H1 (cell line): Measurements from ENCODE around the gene FXR2. TPM values are rescaled to one million over a fixed set of nuclear protein-coding genes. Genes with fewer than 3 reads are reported as not detected.
A peak's percentile ranks its signal among the peaks of the same experiment; 100 is the strongest.

Source experiments
- CTCF ChIA-PET: fragments of 300-600 bp; sonication (Branson Sonifier 250); formaldehyde crosslinking; loops from one replicate; lab custom pipeline; 2021; ENCODE audit not compliant: partially characterized antibody; lab: Charles Lee
- POLR2A ChIA-PET: fragments of 300-600 bp; sonication (Branson Sonifier 250); formaldehyde crosslinking; loops from one replicate; lab custom pipeline; 2021; ENCODE audit warnings: inconsistent platforms; ENCODE audit not compliant: partially characterized antibody; lab: Charles Lee
- DNase-seq, 2 experiments: peaks; one replicate each; pipeline versions ENCODE4 v3.0.0 to v3.0.0-alpha.2; 2010 to 2022; ENCODE audit warnings: low spot score in 2 of 2, low read depth in 1 of 2, mixed read lengths in 1 of 2
- FAIRE-seq: peaks from 2 replicates; lab custom pipeline; 2011; peaks lifted over from hg19 to GRCh38; lab: Jason Lieb, UNC
- H2AFZ ChIP-seq: 2 replicates; pipeline ENCODE4 v1.8.1; 2012; ENCODE audit warnings: low read length, inconsistent platforms
- H2AK5ac ChIP-seq: 2 replicates; pipeline ENCODE4 v1.6.1; 2013; ENCODE audit warnings: low read depth, low read length
- H2BK120ac ChIP-seq: replicated peaks from 2 replicates; pipeline ENCODE3; 2013; ENCODE audit warnings: low read depth, low read length, inconsistent platforms
- H2BK12ac ChIP-seq: 2 replicates; pipeline ENCODE4 v1.6.1; 2013; ENCODE audit warnings: low read depth, low read length
- H2BK15ac ChIP-seq: 2 replicates; pipeline ENCODE4 v1.6.1; 2013; ENCODE audit warnings: low read length
- H2BK20ac ChIP-seq: 2 replicates; pipeline ENCODE4 v1.6.1; 2013; ENCODE audit warnings: low read length
- H2BK5ac ChIP-seq: 2 replicates; pipeline ENCODE4 v1.6.1; 2013; ENCODE audit warnings: low read depth, low read length
- H3K14ac ChIP-seq: 2 replicates; pipeline ENCODE4 v1.6.1; 2013; ENCODE audit warnings: inconsistent platforms; ENCODE audit not compliant: insufficient read length
- H3K18ac ChIP-seq: 2 replicates; pipeline ENCODE4 v1.6.1; 2013; ENCODE audit warnings: low read length; ENCODE audit errors: extremely low read depth
- H3K23ac ChIP-seq: 2 replicates; pipeline ENCODE4 v1.6.1; 2013; ENCODE audit warnings: inconsistent platforms; ENCODE audit not compliant: insufficient read length
- H3K23me2 ChIP-seq: 2 replicates; pipeline ENCODE4 v1.6.1; 2013; ENCODE audit warnings: low read depth, low read length
- H3K27ac ChIP-seq: 2 replicates; pipeline ENCODE4 v1.6.1; 2011; ENCODE audit warnings: low read depth, low read length, inconsistent platforms
- H3K27me3 ChIP-seq, 4 experiments: replicated peaks in 1 of 4; 1 replicate in 1 of 4; 2 replicates in 3 of 4; pipeline versions ENCODE4 v1.6.1 to v1.8.1; 2011 to 2013; ENCODE audit warnings: low read length in 3 of 4, mild to moderate bottlenecking in 3 of 4, inconsistent platforms in 2 of 4, mixed read lengths in 2 of 4, moderate library complexity in 1 of 4; ENCODE audit not compliant: control insufficient read depth in 3 of 4, insufficient read depth in 3 of 4; ENCODE audit errors: extremely low read depth in 1 of 4
- H3K36me3 ChIP-seq, 4 experiments: 2 replicates each; pipeline versions ENCODE4 v1.6.1 to v1.8.1; 2011 to 2013; ENCODE audit warnings: mild to moderate bottlenecking in 4 of 4, low read length in 3 of 4, moderate library complexity in 2 of 4, control low read depth in 1 of 4, inconsistent platforms in 1 of 4; ENCODE audit not compliant: insufficient read depth in 4 of 4, control insufficient read depth in 2 of 4
- H3K4ac ChIP-seq: replicated peaks from 2 replicates; pipeline ENCODE3; 2013; ENCODE audit warnings: low read length, low read depth, mixed read lengths, inconsistent platforms; ENCODE audit not compliant: insufficient read length
- H3K4me1 ChIP-seq, 4 experiments: replicated peaks in 1 of 4; 1 replicate in 1 of 4; 2 replicates in 3 of 4; pipeline versions ENCODE4 v1.6.1 to v1.8.1; 2011 to 2013; ENCODE audit warnings: low read length in 3 of 4, inconsistent platforms in 2 of 4, mixed read lengths in 1 of 4; ENCODE audit not compliant: insufficient read depth in 4 of 4, control insufficient read depth in 3 of 4
- H3K4me2 ChIP-seq, 2 experiments: 2 replicates each; pipeline versions ENCODE4 v1.6.1 to v1.8.1; 2011 to 2013; ENCODE audit warnings: low read depth in 2 of 2, low read length in 2 of 2, control low read depth in 1 of 2, inconsistent platforms in 1 of 2, mild to moderate bottlenecking in 1 of 2; ENCODE audit not compliant: insufficient read depth in 1 of 2
- H3K4me3 ChIP-seq, 4 experiments: fragments of 200-600, 300-600 bp in 1 of 4; sonication (generic), shearing (Covaris generic), sonication (Bioruptor Twin) in 1 of 4; 2 replicates each; pipeline versions ENCODE4 v1.5.1 to v1.8.1; 2011 to 2016; ENCODE audit warnings: low read length in 4 of 4, low read depth in 3 of 4, control low read depth in 2 of 4, inconsistent platforms in 2 of 4, mild to moderate bottlenecking in 2 of 4, mixed read lengths in 1 of 4, moderate library complexity in 1 of 4; ENCODE audit not compliant: insufficient read depth in 2 of 4; ENCODE audit errors: extremely low read depth in 1 of 4
- H3K56ac ChIP-seq: replicated peaks from 2 replicates; pipeline ENCODE3; 2013; ENCODE audit warnings: low read depth, mild to moderate bottlenecking, mixed read lengths, low read length, inconsistent platforms; ENCODE audit not compliant: insufficient read length
- H3K79me1 ChIP-seq: 2 replicates; pipeline ENCODE4 v1.6.1; 2013; ENCODE audit warnings: low read depth, low read length, control low read depth
- H3K79me2 ChIP-seq, 2 experiments: 2 replicates each; pipeline versions ENCODE4 v1.6.1 to v1.8.1; 2012 to 2013; ENCODE audit warnings: low read length in 2 of 2, mild to moderate bottlenecking in 2 of 2, inconsistent platforms in 1 of 2; ENCODE audit not compliant: insufficient read depth in 2 of 2, control insufficient read depth in 1 of 2
- H3K9ac ChIP-seq, 4 experiments: replicated peaks in 1 of 4; 1 replicate in 1 of 4; 2 replicates in 3 of 4; pipeline versions ENCODE4 v1.6.1 to v1.8.1; 2011 to 2013; ENCODE audit warnings: low read depth in 3 of 4, low read length in 3 of 4, control low read depth in 2 of 4, mild to moderate bottlenecking in 2 of 4, moderate library complexity in 2 of 4, inconsistent platforms in 1 of 4; ENCODE audit errors: extremely low read depth in 1 of 4
- H3K9me3 ChIP-seq, 2 experiments: 2 replicates each; pipeline versions ENCODE4 v1.6.1 to v1.8.1; 2012 to 2013; ENCODE audit warnings: mild to moderate bottlenecking in 2 of 2, moderate library complexity in 2 of 2, control low read depth in 1 of 2, inconsistent platforms in 1 of 2, low read depth in 1 of 2, low read length in 1 of 2, mixed read lengths in 1 of 2; ENCODE audit not compliant: insufficient read depth in 2 of 2
- H4K20me1 ChIP-seq, 2 experiments: replicated peaks in 1 of 2; 2 replicates each; pipeline versions ENCODE3 to v1.8.1; 2011 to 2013; ENCODE audit warnings: inconsistent platforms in 2 of 2, low read length in 2 of 2, mild to moderate bottlenecking in 1 of 2; ENCODE audit not compliant: insufficient read depth in 2 of 2, control insufficient read depth in 1 of 2
- H4K5ac ChIP-seq: 2 replicates; pipeline ENCODE4 v1.6.1; 2013; ENCODE audit warnings: low read length, low read depth, mixed read lengths, inconsistent platforms; ENCODE audit not compliant: insufficient read length
- H4K8ac ChIP-seq: 2 replicates; pipeline ENCODE4 v1.8.0; 2013; ENCODE audit warnings: mild to moderate bottlenecking, moderate library complexity, low read length, inconsistent platforms; ENCODE audit not compliant: insufficient read depth; ENCODE audit errors: extremely low read depth
- H4K91ac ChIP-seq: replicated peaks from 2 replicates; pipeline ENCODE3; 2013; ENCODE audit warnings: low read length, mixed read lengths, inconsistent platforms; ENCODE audit not compliant: insufficient read length
- ASH2L ChIP-seq: fragments of 200-600, 300-600 bp; sonication (generic); IDR thresholded peaks from one replicate; pipeline ENCODE4 v1.7.1; 2017; ENCODE audit warnings: low read length
- BCL11A ChIP-seq, 2 experiments: IDR thresholded peaks; one replicate each; pipeline ENCODE4 v1.6.1; 2011; ENCODE audit warnings: low read depth in 2 of 2, low read length in 2 of 2, mild to moderate bottlenecking in 2 of 2
- CBX8 ChIP-seq: fragments of 300-800, 300-1000 bp; sonication (generic); IDR thresholded peaks from 2 replicates; pipeline ENCODE4 v1.7.1; 2016; ENCODE audit warnings: low read depth, low read length, borderline replicate concordance
- KDM1A ChIP-seq: fragments of 200-600, 300-600 bp; sonication (generic); IDR thresholded peaks from 2 replicates; pipeline ENCODE4 v1.7.1; 2016; ENCODE audit warnings: mild to moderate bottlenecking, low read length, borderline replicate concordance
- PHF8 ChIP-seq: fragments of 200-600 bp; sonication (generic); conservative IDR thresholded peaks from 2 replicates; pipeline ENCODE4 v1.7.1; 2012; ENCODE audit warnings: low read depth, mild to moderate bottlenecking, inconsistent platforms, low read length, moderate library complexity
- POU5F1 ChIP-seq: IDR thresholded peaks from 2 replicates; pipeline ENCODE4 v1.6.1; 2011; ENCODE audit warnings: low read depth, mild to moderate bottlenecking, low read length, moderate library complexity
- WGBS, 2 experiments: shearing (Covaris generic) in 1 of 2; methylation state at CpG; one replicate each; pipeline versions ENCODE4 v1.1.6 to v1.1.7; 2013 to 2015; ENCODE audit warnings: low lambda C conversion rate in 2 of 2, mixed read lengths in 2 of 2, inconsistent platforms in 1 of 2, low coverage in 1 of 2, missing lambda C conversion rate in 1 of 2; ENCODE audit not compliant: insufficient replicate concordance in 2 of 2, insufficient coverage in 1 of 2, insufficient read length in 1 of 2; ENCODE audit errors: extremely low coverage in 1 of 2, missing lambda C conversion rate in 1 of 2; 5-methylcytosine and 5-hydroxymethylcytosine counted together
- polyA plus RNA-seq, 7 experiments: library from polyadenylated mRNA; depleted of rRNA in 3 of 7; stranded (reverse) in 5 of 7; unstranded in 2 of 7; fragments of >200 nt in 5 of 7; fragments of 200-250 nt in 2 of 7; gene quantifications; 1 replicate in 5 of 7; 2 replicates in 1 of 7; 4 replicates in 1 of 7; pipeline versions ENCODE4 v1.2.1 to v1.2.3, GENCODE V29; 2011 to 2013; ENCODE audit warnings: missing spikeins in 2 of 7, mixed read lengths in 2 of 7
- total RNA-seq: library from RNA; stranded (reverse); fragmentation: NEBNext Ultra II Directional; extraction: Animal tissue kit (Norgen Biotek cat#: 25700); gene quantifications from 2 replicates; pipeline ENCODE4 v1.2.1, GENCODE V29; 2021
- TF ChIP-seq, protein P1 (sequence below): IDR thresholded peaks from 2 replicates; pipeline ENCODE4 v1.6.1; 2012; ENCODE audit warnings: inconsistent platforms

Gene FXR2
- total and polyA plus RNA-seq, 2 of the 8 experiments (the other 6 are each of a cell fraction or from before 2014, with no cell fraction given): 26.2 to 44.0 TPM

DNA sequence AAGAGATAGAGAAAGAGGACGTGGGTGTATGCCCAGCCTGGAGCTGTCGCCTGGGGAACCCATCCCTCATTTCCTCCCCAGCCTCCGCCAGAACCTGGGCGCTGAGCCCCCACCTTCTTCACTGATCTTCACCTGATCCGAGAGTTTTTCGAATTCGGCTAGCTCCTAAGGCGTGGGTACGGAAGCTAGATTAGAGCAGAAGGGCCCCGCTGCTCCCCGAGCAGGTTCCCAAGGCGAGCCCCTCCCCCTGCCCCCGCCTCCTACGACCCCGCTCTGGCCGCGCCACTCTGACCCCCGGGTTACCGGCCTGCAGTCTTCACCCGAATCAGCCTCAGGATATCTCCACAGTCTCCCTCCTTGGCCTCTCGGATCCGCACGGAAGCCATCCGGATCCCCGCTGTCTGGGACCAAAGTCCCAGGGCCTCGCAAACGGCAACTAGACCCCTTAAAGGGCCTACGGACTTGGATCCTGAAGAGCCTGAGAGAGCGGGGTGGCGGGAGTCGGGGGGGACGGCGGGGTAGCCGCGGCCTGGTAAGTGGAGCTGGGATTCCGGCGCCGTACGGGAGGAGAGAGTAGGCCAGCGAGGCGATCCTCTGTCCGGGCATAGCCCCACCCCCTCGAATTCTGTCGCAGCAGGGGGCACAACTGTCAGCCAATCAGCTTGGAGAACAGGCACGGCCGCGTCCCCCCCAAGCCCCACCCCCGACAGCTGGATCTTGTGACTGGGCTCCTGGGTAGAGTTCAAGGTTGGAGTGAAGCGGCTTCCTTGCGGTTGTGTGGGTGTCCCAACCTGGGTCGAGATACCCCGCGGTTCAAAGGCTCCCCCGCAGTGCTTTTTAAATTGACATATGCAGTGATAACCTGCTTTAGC, 12.8 kb upstream of the FXR2 start, which contains the start of gene SAT2:
TSS of gene SAT2 (minus strand) at position 572 of the 872 bp plus-strand sequence. CDS start at position 386, 186 bp downstream.
- no peak within 1 kb of the TSS for H2AK5ac ChIP-seq
- peak within 1 kb of the TSS; percentile 64 to 89 (median 78); a peak in 6 of 7 replicates for H3K9ac ChIP-seq
- no peak within 1 kb of the TSS for H3K14ac ChIP-seq
- FAIRE-seq (no peak), DNase-seq (peak; percentile 87 to 100)
- 1% methylated on average over 27 of the region's 54 CpGs; no CpG with 5 or more reads in 1 of the 2 experiments for WGBS, 2 experiments
- H3K4me3 ChIP-seq: peak within 1 kb of the TSS; percentile 72 to 98 (median 76)
- H3K23me2 ChIP-seq: peaks cover 8% of the 10 kb centered on the region
- peak within 1 kb of the TSS; percentile 83 for H3K56ac ChIP-seq
- ChIA-PET POLR2A (interaction anchor here (0.7 to 79.4 kb wide), 19 partner anchors 9 to 104 kb away, joined by 3 to 2272 read pairs (median 4); partner anchors contain the start of genes ATP1B2, CD68, EFNB3 and FXR2), CTCF (interaction anchor here (0.6 to 3.7 kb wide), 20 partner anchors 9 to 124 kb away, joined by 3 to 23 read pairs (median 4); partner anchors contain the start of genes EFNB3, FXR2, TP53 and WRAP53)
- H3K23ac ChIP-seq: no peak within 1 kb of the TSS
- no peaks in the 10 kb centered on the region for H4K20me1 ChIP-seq
- peak within 1 kb of the TSS; percentile 87 for H3K18ac ChIP-seq
- H3K27ac ChIP-seq: peak within 1 kb of the TSS; percentile 16; the same call in 1 of the 2 replicates
- no peaks in the 10 kb centered on the region for H3K27me3 ChIP-seq
- H2BK120ac ChIP-seq: no peak within 1 kb of the TSS
- peaks cover 0 to 3% of the 10 kb centered on the region in 2 experiments; a peak in 1 of 4 replicates for H3K79me2 ChIP-seq
- H3K4ac ChIP-seq: peak within 1 kb of the TSS; percentile 60
- H3K36me3 ChIP-seq: peaks cover 0 to 4% (median 0%) of the 10 kb centered on the region in 4 experiments; a peak in 1 of 8 replicates
- peak within 1 kb of the TSS; percentile 80 for H4K91ac ChIP-seq
- peak within 1 kb of the TSS; percentile 72 to 77 for H3K4me2 ChIP-seq
- peak within 1 kb of the TSS; percentile 69; the same call in 1 of the 2 replicates for H4K8ac ChIP-seq
- peak within 1 kb of the TSS; percentile 79 for H4K5ac ChIP-seq
- peaks cover 2% of the 10 kb centered on the region; the same call in 1 of the 2 replicates for H3K79me1 ChIP-seq
- H3K4me1 ChIP-seq: peaks cover 2 to 10% (median 4%) of the 10 kb centered on the region in 4 experiments; a peak in 5 of 7 replicates
- peak within 1 kb of the TSS; percentile 61; the same call in 1 of the 2 replicates for H2BK15ac ChIP-seq
- H2BK5ac ChIP-seq: no peak within 1 kb of the TSS; the same call in 1 of the 2 replicates
- H2BK12ac ChIP-seq: 0 out of 2 replicates have a peak within 1 kb of the TSS, but pooled peaks have one; percentile 90
- H2BK20ac ChIP-seq: no peak within 1 kb of the TSS
- H2AFZ ChIP-seq: no peak within 1 kb of the TSS; the same call in 1 of the 2 replicates
- H3K9me3 ChIP-seq: no peaks in the 10 kb centered on the region
- TF ChIP-seq CBX8 (no peak), PHF8 (peak; percentile 72), ASH2L (peak; percentile 72), KDM1A (peak; percentile 32), BCL11A (IDR thresholded peaks at IDR 0.05; ENCODE audit: low read depth in 2 of 2, low read length in 2 of 2) (no peak), POU5F1 (no peak)
- TF ChIP-seq, protein P1, sequence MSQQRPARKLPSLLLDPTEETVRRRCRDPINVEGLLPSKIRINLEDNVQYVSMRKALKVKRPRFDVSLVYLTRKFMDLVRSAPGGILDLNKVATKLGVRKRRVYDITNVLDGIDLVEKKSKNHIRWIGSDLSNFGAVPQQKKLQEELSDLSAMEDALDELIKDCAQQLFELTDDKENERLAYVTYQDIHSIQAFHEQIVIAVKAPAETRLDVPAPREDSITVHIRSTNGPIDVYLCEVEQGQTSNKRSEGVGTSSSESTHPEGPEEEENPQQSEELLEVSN: no peak
